Stimulated activated CD8-positive, alpha-beta memory T cell treated with anti-CD3 and anti-CD28 coated beads, Interleukin-4, amount 100 ng/mL, for 48 hours (primary cell): ENCODE data around the gene TRIO.

Experiments used
- DNase-seq: peaks from one replicate; pipeline ENCODE4 v3.0.0-alpha.2; 2020

The TRIO gene

DNA sequence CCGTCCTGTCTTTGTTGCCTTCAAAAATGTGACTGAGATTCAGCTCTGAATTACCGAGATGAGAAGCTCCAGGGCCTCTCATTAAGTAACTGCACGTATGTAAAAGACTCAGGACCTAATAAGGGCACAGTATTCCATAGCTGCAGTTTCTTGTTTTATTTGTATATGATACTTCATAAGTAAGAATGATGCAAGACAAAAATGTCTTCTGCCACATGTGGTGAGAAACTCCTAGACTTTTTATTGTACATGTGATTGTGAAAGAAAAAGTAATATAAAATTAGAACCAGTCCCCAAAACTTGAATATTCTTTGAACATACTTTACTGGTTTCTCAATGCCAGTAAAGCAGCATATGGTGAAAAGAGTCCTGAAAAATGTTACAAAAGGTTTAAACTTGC lies 328.4 kb downstream of the TRIO start:
- no peak for DNase-seq

- DNase-seq, result no peak
Observed at GRCh38 chr5:14472986-14473567, 329.9 kb downstream of the TRIO start.

DNA sequence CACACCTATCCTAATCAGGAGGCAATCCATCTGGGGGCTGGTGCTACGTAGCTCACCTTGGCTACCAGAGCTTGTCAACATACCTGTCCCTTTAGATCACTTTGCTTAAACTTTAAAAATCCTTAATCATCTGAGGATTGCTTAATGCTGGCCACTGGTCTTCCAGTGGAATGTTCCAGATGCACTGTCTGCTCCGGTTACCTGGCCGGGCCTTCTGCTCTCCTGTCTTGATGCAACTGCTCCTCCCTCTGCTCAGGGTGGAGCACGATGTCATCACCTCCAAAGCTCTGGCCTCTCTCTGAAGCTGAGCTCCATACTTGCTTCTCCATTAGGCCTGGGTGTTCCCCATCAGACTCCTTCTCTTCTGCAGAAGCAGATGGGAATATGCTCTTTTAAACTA lies 331.9 kb downstream of the TRIO start:
- DNase-seq, result no peak

GRCh38 chr5:14476786-14477435 lies 333.8 kb downstream of the TRIO start:
- no peak for DNase-seq

DNA sequence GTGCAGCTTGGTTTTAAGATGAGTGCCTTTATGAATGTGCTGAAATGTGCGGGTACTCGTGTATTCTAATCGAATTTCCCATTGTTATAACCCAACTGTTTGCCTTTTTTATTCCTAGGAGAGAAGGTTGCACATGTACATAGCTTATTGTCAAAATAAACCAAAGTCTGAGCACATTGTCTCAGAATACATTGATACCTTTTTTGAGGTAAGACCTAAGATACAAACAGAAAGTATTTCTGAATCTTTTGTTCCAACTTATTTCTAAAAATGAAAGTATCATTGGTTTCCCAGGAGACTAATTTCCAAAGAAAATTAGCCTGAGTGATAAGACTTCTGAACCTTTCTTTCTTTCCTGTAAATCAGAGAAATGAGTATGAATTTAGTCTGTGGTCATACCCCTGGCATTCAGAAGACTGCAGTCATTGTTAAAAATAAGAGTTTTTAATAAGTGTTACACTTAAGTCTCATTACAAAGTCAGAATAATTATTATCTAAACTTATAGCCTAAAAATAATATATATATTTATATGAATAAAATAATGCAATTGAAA lies 336.1 kb downstream of the TRIO start:
- DNase-seq, result no peak

DNA sequence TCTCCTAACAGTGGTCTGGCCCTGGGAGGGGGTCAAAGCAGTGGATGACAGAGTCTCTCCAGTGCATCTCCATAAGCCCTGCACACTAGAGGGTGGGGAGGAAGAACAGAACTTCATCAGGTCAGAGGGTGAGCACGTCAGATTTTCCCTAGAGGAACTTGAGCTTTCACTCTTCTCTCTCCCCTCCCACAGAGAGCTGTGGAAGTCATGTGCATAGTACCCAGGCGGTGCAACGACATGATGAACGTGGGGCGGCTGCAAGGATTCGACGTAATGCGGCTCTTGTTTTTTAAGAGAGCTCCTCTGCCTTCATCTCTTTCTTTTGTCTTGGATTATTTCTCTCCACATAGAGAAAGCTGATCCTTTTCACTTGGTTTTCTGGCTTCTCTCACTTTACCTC lies 338.2 kb downstream of the TRIO start:
- no peak for DNase-seq

DNA sequence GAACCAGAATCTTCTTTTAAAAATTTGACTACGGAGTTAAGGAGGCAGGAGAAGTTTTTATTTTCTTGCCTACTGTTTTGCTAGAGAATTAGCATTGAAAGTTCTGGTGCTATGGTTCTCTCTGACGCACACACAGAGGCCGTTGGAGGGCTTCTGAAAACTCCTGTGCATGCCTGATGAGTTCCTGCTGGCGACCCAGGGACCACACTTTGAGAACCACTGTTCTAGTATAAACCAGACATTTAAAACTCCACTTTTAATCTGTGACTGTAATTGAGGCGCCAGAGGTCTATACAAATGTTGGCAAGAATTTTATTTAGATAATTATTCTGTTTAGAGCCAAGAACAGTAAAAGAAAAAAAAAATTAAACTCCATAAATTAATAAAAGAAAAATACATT lies 338.9 kb downstream of the TRIO start:
- DNase-seq, result no peak

- DNase-seq, result no peak
Observed at GRCh38 chr5:14483504-14484157, 340.5 kb downstream of the TRIO start.

DNA sequence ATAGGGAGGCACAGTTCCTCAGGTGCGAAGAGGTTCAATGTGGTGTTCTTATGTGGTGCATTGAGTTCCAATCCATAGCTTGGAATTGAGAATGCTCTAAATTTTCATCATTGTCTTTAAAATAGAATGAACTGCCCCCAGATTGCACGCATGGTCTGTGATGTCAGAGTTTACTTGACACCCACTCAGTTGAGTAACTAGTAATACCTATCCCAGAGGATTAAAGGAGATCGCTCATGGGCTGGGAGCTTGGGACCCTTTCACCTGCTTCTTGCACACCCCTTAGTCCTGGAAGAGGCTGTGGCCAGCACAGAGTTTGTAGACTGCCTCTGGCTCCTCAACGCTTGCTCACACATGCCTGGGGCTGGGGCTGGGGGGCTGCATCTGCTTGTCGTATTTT lies 343.3 kb downstream of the TRIO start:
- no peak for DNase-seq

DNA sequence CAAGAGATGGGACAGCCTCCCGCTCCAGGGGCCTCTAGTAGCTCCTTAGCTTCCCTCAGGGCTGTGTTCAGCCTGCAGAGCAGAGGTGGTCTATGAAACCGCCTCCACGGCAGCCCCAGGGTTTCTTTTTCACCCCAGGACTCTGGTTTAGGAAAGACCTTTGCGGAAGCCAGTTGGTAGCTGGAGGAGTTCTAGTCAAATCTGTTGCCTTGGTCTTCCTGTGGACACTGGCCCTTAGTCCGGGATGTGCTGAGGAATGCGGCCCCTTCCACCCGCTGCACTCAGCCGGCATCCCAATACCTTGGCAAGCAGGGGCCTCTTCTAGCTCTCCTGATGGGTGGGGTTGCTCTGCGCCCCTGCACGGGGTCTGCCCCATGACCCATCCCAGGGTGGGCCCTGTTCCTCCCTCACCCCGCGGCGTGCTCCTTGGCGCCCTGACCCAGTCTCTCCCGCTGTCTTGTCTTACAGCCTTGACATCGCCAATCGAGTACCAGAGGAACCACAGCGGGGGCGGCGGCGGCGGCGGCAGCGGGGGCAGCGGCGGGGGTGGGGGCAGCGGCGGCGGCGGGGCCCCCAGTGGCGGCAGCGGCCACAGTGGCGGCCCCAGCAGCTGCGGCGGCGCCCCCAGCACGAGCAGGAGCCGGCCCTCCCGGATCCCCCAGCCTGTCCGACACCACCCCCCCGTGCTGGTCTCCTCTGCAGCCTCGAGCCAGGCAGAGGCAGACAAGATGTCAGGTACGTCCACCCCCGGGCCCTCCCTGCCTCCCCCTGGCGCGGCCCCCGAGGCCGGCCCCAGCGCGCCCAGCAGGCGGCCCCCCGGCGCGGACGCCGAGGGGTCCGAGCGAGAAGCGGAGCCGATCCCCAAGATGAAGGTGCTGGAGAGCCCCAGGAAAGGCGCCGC lies 344.1 kb downstream of the TRIO start:
- no peak for DNase-seq

DNA sequence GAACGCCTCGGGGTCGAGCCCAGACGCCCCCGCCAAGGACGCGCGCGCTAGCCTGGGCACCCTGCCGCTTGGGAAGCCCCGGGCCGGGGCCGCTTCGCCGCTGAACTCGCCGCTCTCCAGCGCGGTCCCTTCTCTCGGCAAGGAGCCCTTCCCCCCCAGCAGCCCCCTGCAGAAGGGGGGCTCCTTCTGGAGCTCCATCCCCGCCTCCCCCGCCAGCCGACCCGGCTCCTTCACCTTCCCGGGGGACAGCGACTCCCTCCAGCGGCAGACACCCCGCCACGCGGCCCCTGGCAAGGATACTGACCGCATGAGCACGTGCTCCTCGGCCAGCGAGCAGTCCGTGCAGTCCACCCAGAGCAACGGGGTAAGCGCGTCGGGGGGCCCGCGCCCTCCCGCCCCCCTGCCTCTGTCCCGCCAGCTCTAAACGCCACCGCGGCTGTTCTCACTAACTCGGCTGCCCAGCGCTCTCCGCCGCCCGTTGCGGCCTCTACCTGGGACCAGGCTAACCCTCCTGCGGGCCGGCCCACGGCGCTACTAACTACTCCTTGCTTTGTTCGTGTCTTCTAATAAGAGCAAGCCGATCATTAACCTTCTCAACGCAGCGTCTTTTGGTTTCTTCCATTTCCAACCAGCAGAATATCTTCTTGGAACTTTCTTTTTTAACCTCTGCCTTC lies 344.9 kb downstream of the TRIO start:
- no peak for DNase-seq

GRCh38 chr5:14488709-14489108 lies 345.6 kb downstream of the TRIO start:
- DNase-seq, result no peak

DNA sequence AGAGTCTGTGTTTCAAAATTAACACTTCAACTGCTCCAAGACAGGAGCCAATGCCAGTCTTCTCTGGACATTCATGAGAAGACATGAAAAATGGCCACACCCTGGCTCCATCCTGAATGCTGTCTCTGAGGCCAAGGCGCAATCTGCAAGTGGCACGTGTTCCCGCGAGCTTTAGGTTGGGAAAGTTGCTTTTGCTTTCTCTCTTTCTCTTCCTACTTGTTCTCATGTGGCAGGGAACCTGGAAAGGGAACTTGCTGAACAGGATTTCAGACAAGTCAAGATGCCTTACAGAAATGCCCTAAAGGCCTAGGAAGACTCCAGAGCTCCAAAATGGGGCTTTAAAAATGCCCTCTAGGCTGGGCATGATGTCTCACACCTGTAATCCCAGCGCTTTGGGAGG lies 346.5 kb downstream of the TRIO start:
- DNase-seq, result no peak

GRCh38 chr5:14490309-14490711 lies 347.2 kb downstream of the TRIO start:
- DNase-seq, result no peak

- DNase-seq, result no peak
Observed at GRCh38 chr5:14491015-14491915, 348.1 kb downstream of the TRIO start.

DNA sequence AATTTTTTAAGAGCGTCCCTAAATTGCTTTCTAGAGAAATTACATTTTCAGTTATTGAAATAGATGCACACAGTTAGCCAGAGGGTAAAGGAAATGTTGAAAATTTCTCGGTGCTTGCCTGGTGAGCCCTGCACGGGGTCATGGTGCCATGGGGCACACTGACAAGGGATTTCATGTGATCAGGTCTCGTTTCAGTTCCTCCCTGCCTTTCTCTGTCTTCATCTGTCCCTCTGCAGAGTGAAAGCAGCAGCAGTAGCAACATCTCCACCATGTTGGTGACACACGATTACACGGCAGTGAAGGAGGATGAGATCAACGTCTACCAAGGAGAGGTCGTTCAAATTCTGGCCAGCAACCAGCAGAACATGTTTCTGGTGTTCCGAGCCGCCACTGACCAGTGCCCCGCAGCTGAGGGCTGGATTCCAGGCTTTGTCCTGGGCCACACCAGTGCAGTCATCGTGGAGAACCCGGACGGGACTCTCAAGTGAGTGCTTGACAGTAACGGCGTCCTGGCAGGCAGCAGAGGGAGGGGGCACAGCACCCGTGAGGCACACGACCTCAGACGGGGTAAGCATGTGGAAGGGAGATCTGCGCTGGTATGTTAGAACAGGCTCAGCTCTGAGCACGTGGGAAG lies 349.3 kb downstream of the TRIO start:
- no peak for DNase-seq

DNA sequence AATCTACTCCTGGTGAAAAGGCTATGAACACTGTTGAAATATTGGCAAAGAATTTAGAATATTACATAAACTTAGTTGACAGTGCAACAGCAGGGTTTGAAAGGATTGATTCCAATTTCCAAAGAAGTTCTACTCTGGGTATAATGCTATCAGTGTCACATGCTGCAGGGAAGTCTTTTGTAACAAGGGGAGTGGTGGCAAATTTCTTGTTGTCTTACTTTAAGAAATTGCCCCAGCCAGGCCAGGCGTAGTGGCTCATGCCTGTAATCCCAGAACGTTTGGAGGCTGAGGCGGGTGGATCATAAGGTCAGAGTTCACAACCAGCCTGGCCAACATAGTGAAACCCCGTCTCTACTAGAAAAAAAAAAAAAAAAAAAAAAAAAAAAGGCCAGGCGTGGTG lies 352.2 kb downstream of the TRIO start:
- no peak for DNase-seq

GRCh38 chr5:14497311-14497710 lies 354.2 kb downstream of the TRIO start:
- DNase-seq, result no peak

GRCh38 chr5:14501353-14502293 lies 358.5 kb downstream of the TRIO start:
- DNase-seq, result no peak

- DNase-seq, result no peak
Observed at GRCh38 chr5:14502294-14502690, 359.1 kb downstream of the TRIO start.
